Ascending aorta (tissue), 2 donors: ENCODE data around the gene LRRC23. TPM values are rescaled to one million over a fixed set of nuclear protein-coding genes. Genes with fewer than 3 reads are reported as not detected.

Experiments used
- DNase-seq, 2 donors: peaks; one replicate each; pipeline ENCODE4 v3.0.0-alpha.2; 2019; ENCODE audit warnings: low spot score in 2 of 2
- H3K27ac ChIP-seq, 2 donors: fragments of 200-600 bp; sonication (generic); one replicate each; pipeline ENCODE4 v1.5.1; 2016 to 2017; ENCODE audit warnings: mild to moderate bottlenecking in 1 of 2
- H3K27me3 ChIP-seq: fragments of 200-600 bp; sonication (generic); one replicate; pipeline ENCODE4 v1.5.1; 2017
- H3K36me3 ChIP-seq, 2 donors: fragments of 200-600 bp; sonication (generic); one replicate each; pipeline ENCODE4 v1.5.1; 2016
- H3K4me1 ChIP-seq, 2 donors: fragments of 200-600 bp; sonication (generic); one replicate each; pipeline ENCODE4 v1.5.1; 2016 to 2017; ENCODE audit warnings: mild to moderate bottlenecking in 1 of 2
- H3K4me3 ChIP-seq, 2 donors: fragments of 200-600 bp; sonication (generic); one replicate each; pipeline ENCODE4 v1.5.1; 2016 to 2017; ENCODE audit warnings: mild to moderate bottlenecking in 1 of 2
- H3K9me3 ChIP-seq, 2 donors: fragments of 200-600 bp; sonication (generic); one replicate each; pipeline ENCODE4 v1.5.1; 2016
- CTCF ChIP-seq, 3 experiments: fragments of 200-600 bp in 2 of 3; fragments of 450-650 bp in 1 of 3; sonication (generic) in 2 of 3; IDR thresholded peaks; one replicate each; pipeline ENCODE4 v1.5.1; 2016 to 2019; ENCODE audit warnings: antibody characterized with exemption in 3 of 3, mild to moderate bottlenecking in 1 of 3, moderate library complexity in 1 of 3
- intact Hi-C: fragments of 100-400 bp; cut with DNase I; formaldehyde crosslinking; loops from one replicate; pipeline ENCODE4 v1.15.1; 2023
- total RNA-seq: library from RNA; depleted of rRNA; stranded (reverse); fragments of >200 nt; gene quantifications from one replicate; pipeline ENCODE4 v1.1.0, GENCODE V29; 2016

LRRC23 gene
- total RNA-seq, 1 donor from 2014 or later, result 6.6 TPM

- peaks cover 0 to 7% of the 10 kb centered on the region in 2 donors for H3K4me1 ChIP-seq
- no peaks in the 10 kb centered on the region for H3K36me3 ChIP-seq
- H3K4me3 ChIP-seq, result no peak overlapping the region
- H3K27me3 ChIP-seq, result no peaks in the 10 kb centered on the region
- no peak for TF ChIP-seq CTCF (IDR thresholded peaks at IDR 0.05)
- DNase-seq, result peak in 1 of 2 donors; percentile 64
- intact Hi-C loops, result no loop called here
- H3K9me3 ChIP-seq, result no peaks in the 10 kb centered on the region
- no peak overlapping the region for H3K27ac ChIP-seq
Observed at GRCh38 chr12:6957151-6957701, 52.6 kb downstream of the LRRC23 start.

- Histone ChIP-seq H3K36me3 (no peaks in the 10 kb centered on the region), H3K27me3 (no peaks in the 10 kb centered on the region), H3K4me3 (no peak overlapping the region), H3K4me1 (peaks cover 0 to 7% of the 10 kb centered on the region in 2 donors), H3K27ac (peak overlapping the region in 1 of 2 donors; percentile 22), H3K9me3 (no peaks in the 10 kb centered on the region)
- intact Hi-C loops, result no loop called here
- no peak for DNase-seq
- TF ChIP-seq CTCF (IDR thresholded peaks at IDR 0.05), result no peak
Observed at GRCh38 chr12:6957741-6958608, 53.4 kb downstream of the LRRC23 start.

GRCh38 chr12:6958609-6959057 lies 54.0 kb downstream of the LRRC23 start:
- Histone ChIP-seq H3K9me3 (no peaks in the 10 kb centered on the region), H3K4me1 (peaks cover 0 to 7% of the 10 kb centered on the region in 2 donors), H3K27ac (peak overlapping the region; percentile 14 to 53), H3K4me3 (no peak overlapping the region), H3K27me3 (no peaks in the 10 kb centered on the region), H3K36me3 (no peaks in the 10 kb centered on the region)
- intact Hi-C loops, result no loop called here
- no peak for TF ChIP-seq CTCF (IDR thresholded peaks at IDR 0.05)
- DNase-seq, result no peak

GRCh38 chr12:6959058-6959804 lies 54.6 kb downstream of the LRRC23 start:
- DNase-seq, result peak in 1 of 2 donors; percentile 72
- Histone ChIP-seq H3K27me3 (no peaks in the 10 kb centered on the region), H3K27ac (peak overlapping the region; percentile 14 to 53), H3K4me1 (peaks cover 0 to 7% of the 10 kb centered on the region in 2 donors), H3K9me3 (no peaks in the 10 kb centered on the region), H3K4me3 (no peak overlapping the region), H3K36me3 (no peaks in the 10 kb centered on the region)
- no peak for TF ChIP-seq CTCF (IDR thresholded peaks at IDR 0.05)
- intact Hi-C loops, result no loop called here

GRCh38 chr12:6959805-6960592 lies 55.4 kb downstream of the LRRC23 start:
- Histone ChIP-seq H3K4me3 (no peak overlapping the region), H3K27ac (peak overlapping the region in 1 of 2 donors; percentile 53), H3K4me1 (peaks cover 0 to 10% of the 10 kb centered on the region in 2 donors), H3K27me3 (no peaks in the 10 kb centered on the region), H3K9me3 (no peaks in the 10 kb centered on the region), H3K36me3 (no peaks in the 10 kb centered on the region)
- TF ChIP-seq CTCF (IDR thresholded peaks at IDR 0.05), result no peak
- intact Hi-C loops, result no loop called here
- peak in 1 of 2 donors; percentile 60 for DNase-seq
